ENCODE measurements around the gene PPIL6. TPM values are rescaled to one million over a fixed set of nuclear protein-coding genes. Genes with fewer than 3 reads are reported as not detected.
A peak's percentile ranks its signal among the peaks of the same experiment; 100 is the strongest.

The PPIL6 gene
- total RNA-seq, 1 donor from 2014 or later = 0.11 TPM

DNA sequence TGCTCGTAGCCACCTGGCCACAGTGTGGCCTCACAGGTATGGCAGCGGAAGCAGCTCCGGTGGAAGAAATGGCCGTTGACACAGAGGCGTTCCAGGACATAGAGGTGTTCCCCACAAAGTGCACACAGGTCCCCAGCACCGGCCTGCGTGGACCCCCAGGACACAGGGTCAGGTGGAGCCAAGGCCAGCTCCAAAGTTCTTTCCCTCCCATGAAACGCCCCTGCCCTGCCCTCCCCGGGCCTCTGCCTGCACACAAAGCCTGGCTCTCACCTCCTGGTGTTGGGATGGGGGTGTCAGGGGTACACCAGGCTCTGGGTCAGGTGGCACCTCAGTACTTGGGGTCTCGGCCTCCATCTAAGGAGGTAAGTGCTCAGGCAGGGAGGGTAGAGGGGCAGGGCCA, 6.7 kb upstream of the PPIL6 start:
- no peak for DNase-seq (ENCODE audit: low spot score in 2 of 2)
- no peaks in the 10 kb centered on the region for H3K27me3 ChIP-seq
- intact Hi-C loops (cut with DNase I) = no loop called here

GRCh38 chr6:109446541-109446940, 6.1 kb upstream of the PPIL6 start:
- H3K9me3 ChIP-seq = no peaks in the 10 kb centered on the region
- H3K4me1 ChIP-seq = peaks cover 0 to 6% of the 10 kb centered on the region in 2 donors
- intact Hi-C loops (cut with DNase I) = no loop called here
- peaks cover 28 to 44% of the 10 kb centered on the region in 2 donors for H3K36me3 ChIP-seq
- no peak for TF ChIP-seq CTCF (IDR thresholded peaks at IDR 0.05)
- H3K27ac ChIP-seq = no peak overlapping the region
- DNase-seq (ENCODE audit: low spot score in 2 of 2) = no peak
- no peak overlapping the region for H3K4me3 ChIP-seq
- H3K27me3 ChIP-seq = no peaks in the 10 kb centered on the region

More for the DNA sequence above, 6.7 kb upstream of the PPIL6 start:
- Histone ChIP-seq H3K36me3 (peaks cover 33 to 49% of the 10 kb centered on the region in 2 donors), H3K4me1 (peaks cover 0 to 3% of the 10 kb centered on the region in 2 donors), H3K27ac (no peak overlapping the region), H3K9me3 (no peaks in the 10 kb centered on the region), H3K4me3 (no peak overlapping the region)
- no peak for TF ChIP-seq CTCF (IDR thresholded peaks at IDR 0.05)

DNA sequence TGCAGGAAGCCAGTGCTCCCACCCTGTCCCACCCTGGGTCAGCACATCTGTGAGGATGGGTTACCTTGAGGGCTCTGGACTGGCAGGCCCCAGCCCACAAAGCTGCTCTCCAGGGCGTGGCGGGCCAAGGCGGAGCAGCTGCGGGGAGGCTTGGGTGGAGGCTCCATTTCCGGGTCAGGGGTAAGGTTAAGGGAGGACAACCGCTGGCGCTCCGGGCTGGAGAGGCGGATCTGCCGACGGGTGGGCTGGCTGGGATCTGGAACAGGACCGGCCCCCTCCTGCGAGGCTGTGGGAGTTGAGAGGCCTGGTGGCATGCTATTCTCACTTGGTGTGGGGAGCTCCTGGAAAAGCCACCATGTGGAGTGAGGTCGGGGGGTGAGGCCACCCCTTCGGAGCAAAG, 5.6 kb upstream of the PPIL6 start:
- no peak for TF ChIP-seq CTCF (IDR thresholded peaks at IDR 0.05)
- H3K36me3 ChIP-seq = peaks cover 28 to 41% of the 10 kb centered on the region in 2 donors
- intact Hi-C loops (cut with DNase I) = no loop called here
- no peak overlapping the region for H3K4me3 ChIP-seq
- DNase-seq (ENCODE audit: low spot score in 2 of 2) = peak in 1 of 2 donors; percentile 63
- no peaks in the 10 kb centered on the region for H3K9me3 ChIP-seq
- H3K27me3 ChIP-seq = no peaks in the 10 kb centered on the region
- H3K27ac ChIP-seq = no peak overlapping the region
- peaks cover 0 to 10% of the 10 kb centered on the region in 2 donors for H3K4me1 ChIP-seq

- Histone ChIP-seq H3K36me3 (peaks cover 28 to 40% of the 10 kb centered on the region in 2 donors), H3K4me1 (peaks cover 0 to 10% of the 10 kb centered on the region in 2 donors), H3K9me3 (no peaks in the 10 kb centered on the region), H3K27me3 (no peaks in the 10 kb centered on the region), H3K27ac (no peak overlapping the region), H3K4me3 (no peak overlapping the region)
- intact Hi-C loops (cut with DNase I) = no loop called here
- TF ChIP-seq CTCF (IDR thresholded peaks at IDR 0.05) = no peak
- peak in 1 of 2 donors; percentile 63 for DNase-seq (ENCODE audit: low spot score in 2 of 2)
Observed at GRCh38 chr6:109445382-109445781, 5.0 kb upstream of the PPIL6 start.

GRCh38 chr6:109443425-109443950, 3.1 kb upstream of the PPIL6 start:
- DNase-seq (ENCODE audit: low spot score in 2 of 2) = peak in 1 of 2 donors; percentile 64
- H3K36me3 ChIP-seq = peaks cover 27 to 28% of the 10 kb centered on the region in 2 donors
- intact Hi-C loops (cut with DNase I) = loop anchor here (5.0 kb wide), 2 partner anchors 249 to 256 kb away; partner anchors contain the start of genes AK9 and FIG4
- no peak overlapping the region for H3K4me3 ChIP-seq
- H3K4me1 ChIP-seq = peaks cover 0 to 10% of the 10 kb centered on the region in 2 donors
- no peak for TF ChIP-seq CTCF (IDR thresholded peaks at IDR 0.05)
- H3K27ac ChIP-seq = no peak overlapping the region
- no peaks in the 10 kb centered on the region for H3K27me3 ChIP-seq
- no peaks in the 10 kb centered on the region for H3K9me3 ChIP-seq

Measured in ascending aorta (tissue), 2 donors.